ENCODE data around the gene KIF25. TPM values are rescaled to one million over a fixed set of nuclear protein-coding genes. Genes with fewer than 3 reads are reported as not detected.

KIF25 gene
- total and polyA plus RNA-seq, 7 donors: 0.50 to 0.54 TPM; not detected in 5

GRCh38 chr6:168016176-168016620, 18.7 kb downstream of the KIF25 start:
- Histone ChIP-seq H3K4me3 (no peak overlapping the region), H3K27me3 (peaks cover 0 to 6% (median 0%) of the 10 kb centered on the region in 3 donors), H3K36me3 (no peaks in the 10 kb centered on the region), H3K9me3 (peaks cover 0 to 8% (median 4%) of the 10 kb centered on the region in 4 donors), H3K4me1 (no peaks in the 10 kb centered on the region), H3K27ac (no peak overlapping the region)
- no peak for DNase-seq
- intact Hi-C loops (cut with DNase I): no loop called here
- 70 to 77% methylated on average over 18 of the region's 18 CpGs for WGBS, 2 donors
- TF ChIP-seq POLR2A (IDR thresholded peaks at IDR 0.05) (no peak), EP300 (IDR thresholded peaks at IDR 0.05) (no peak), CTCF (IDR thresholded peaks at IDR 0.05) (no peak), POLR2AphosphoS5 (IDR thresholded peaks at IDR 0.05) (no peak)

GRCh38 chr6:168016721-168017525, 19.5 kb downstream of the KIF25 start:
- DNase-seq: no peak
- no peak for TF ChIP-seq POLR2A (IDR thresholded peaks at IDR 0.05)
- TF ChIP-seq CTCF (IDR thresholded peaks at IDR 0.05): no peak
- no peak for TF ChIP-seq EP300 (IDR thresholded peaks at IDR 0.05)
- no peak for TF ChIP-seq POLR2AphosphoS5 (IDR thresholded peaks at IDR 0.05)
- no peaks in the 10 kb centered on the region for H3K36me3 ChIP-seq
- no peak overlapping the region for H3K27ac ChIP-seq
- WGBS, 2 donors: 80 to 87% methylated on average over 18 of the region's 18 CpGs
- H3K4me1 ChIP-seq: no peaks in the 10 kb centered on the region
- intact Hi-C loops (cut with DNase I): no loop called here
- peaks cover 0 to 5% (median 2%) of the 10 kb centered on the region in 4 donors for H3K9me3 ChIP-seq
- peaks cover 0 to 6% (median 0%) of the 10 kb centered on the region in 3 donors for H3K27me3 ChIP-seq
- H3K4me3 ChIP-seq: no peak overlapping the region

GRCh38 chr6:168017629-168018028, 20.2 kb downstream of the KIF25 start:
- H3K36me3 ChIP-seq: no peaks in the 10 kb centered on the region
- 18 to 57% methylated on average over 11 of the region's 11 CpGs for WGBS, 2 donors
- intact Hi-C loops (cut with DNase I): no loop called here
- H3K9me3 ChIP-seq: no peaks in the 10 kb centered on the region
- DNase-seq: no peak
- no peak overlapping the region for H3K4me3 ChIP-seq
- no peak overlapping the region for H3K27ac ChIP-seq
- TF ChIP-seq POLR2A (IDR thresholded peaks at IDR 0.05) (no peak), POLR2AphosphoS5 (IDR thresholded peaks at IDR 0.05) (no peak), CTCF (IDR thresholded peaks at IDR 0.05) (no peak), EP300 (IDR thresholded peaks at IDR 0.05) (no peak)
- no peaks in the 10 kb centered on the region for H3K4me1 ChIP-seq
- H3K27me3 ChIP-seq: peaks cover 0 to 6% (median 0%) of the 10 kb centered on the region in 3 donors

- H3K36me3 ChIP-seq: no peaks in the 10 kb centered on the region
- H3K9me3 ChIP-seq: no peaks in the 10 kb centered on the region
- no peak for TF ChIP-seq POLR2A (IDR thresholded peaks at IDR 0.05)
- no peak for TF ChIP-seq CTCF (IDR thresholded peaks at IDR 0.05)
- TF ChIP-seq EP300 (IDR thresholded peaks at IDR 0.05): no peak
- no peak for TF ChIP-seq POLR2AphosphoS5 (IDR thresholded peaks at IDR 0.05)
- intact Hi-C loops (cut with DNase I): no loop called here
- no peak overlapping the region for H3K4me3 ChIP-seq
- peaks cover 0 to 6% (median 0%) of the 10 kb centered on the region in 3 donors for H3K27me3 ChIP-seq
- WGBS, 2 donors: 88 to 91% methylated on average over 15 of the region's 15 CpGs
- H3K4me1 ChIP-seq: no peaks in the 10 kb centered on the region
- no peak for DNase-seq
- H3K27ac ChIP-seq: no peak overlapping the region
Measured at GRCh38 chr6:168018664-168019063, 21.2 kb downstream of the KIF25 start.
